Endodermal cell (in vitro differentiated cells): ENCODE data around the gene BLVRB. TPM values are rescaled to one million over a fixed set of nuclear protein-coding genes. Genes with fewer than 3 reads are reported as not detected.
A peak's percentile ranks its signal among the peaks of the same experiment; 100 is the strongest.

Experiments
- DNase-seq: peaks from one replicate; pipeline ENCODE4 v3.0.0-alpha.2; 2017
- H3K27ac ChIP-seq: 2 replicates; pipeline ENCODE4 v1.5.1; 2013; ENCODE audit warnings: mild to moderate bottlenecking, low read depth, low read length, moderate library complexity
- H3K27me3 ChIP-seq: 2 replicates; pipeline ENCODE4 v1.6.1; 2013; ENCODE audit warnings: mild to moderate bottlenecking, low read length, moderate library complexity; ENCODE audit not compliant: insufficient read depth, control insufficient read depth, poor library complexity, severe bottlenecking
- H3K36me3 ChIP-seq: 2 replicates; pipeline ENCODE4 v1.7.0; 2013; ENCODE audit warnings: mild to moderate bottlenecking, low read length, moderate library complexity; ENCODE audit not compliant: control insufficient read depth, insufficient read depth
- H3K4me1 ChIP-seq: one replicate; pipeline ENCODE4 v1.7.0; 2013; ENCODE audit warnings: low read length; ENCODE audit not compliant: control insufficient read depth, insufficient read depth
- H3K4me3 ChIP-seq: 2 replicates; pipeline ENCODE4 v1.5.1; 2013; ENCODE audit warnings: mild to moderate bottlenecking, low read length, moderate library complexity
- H3K9ac ChIP-seq: 2 replicates; pipeline ENCODE4 v1.6.1; 2013; ENCODE audit warnings: mild to moderate bottlenecking, low read length, moderate library complexity; ENCODE audit not compliant: poor library complexity, severe bottlenecking; ENCODE audit errors: extremely low read depth
- H3K9me3 ChIP-seq: 2 replicates; pipeline ENCODE4 v1.6.1; 2013; ENCODE audit warnings: mild to moderate bottlenecking, low read length, moderate library complexity; ENCODE audit not compliant: control insufficient read depth
- H3K27ac Mint-ChIP-seq: 2 replicates; pipeline ENCODE4 v1.8.0; 2020; ENCODE audit warnings: mixed read lengths
- H3K27me3 Mint-ChIP-seq: 2 replicates; pipeline ENCODE4 v1.8.0; 2021; ENCODE audit warnings: mild to moderate bottlenecking, mixed read lengths; ENCODE audit not compliant: insufficient read depth
- H3K36me3 Mint-ChIP-seq: 2 replicates; pipeline ENCODE4 v1.8.0; 2020; ENCODE audit warnings: low read depth, mixed read lengths
- H3K4me1 Mint-ChIP-seq: 2 replicates; pipeline ENCODE4 v1.8.0; 2020; ENCODE audit warnings: mixed read lengths
- H3K4me3 Mint-ChIP-seq: 2 replicates; pipeline ENCODE4 v1.8.0; 2020; ENCODE audit warnings: mild to moderate bottlenecking, moderate library complexity, mixed read lengths
- H3K9me3 Mint-ChIP-seq: 2 replicates; pipeline ENCODE4 v1.8.0; 2020; ENCODE audit warnings: mild to moderate bottlenecking, mixed read lengths
- WGBS, 2 experiments: methylation state at CpG; one replicate each; pipeline versions ENCODE4 v1.1.5 to v1.1.7; 2013; ENCODE audit warnings: missing lambda C conversion rate in 2 of 2, mixed read lengths in 1 of 2; ENCODE audit not compliant: insufficient coverage in 1 of 2, insufficient read length in 1 of 2; 5-methylcytosine and 5-hydroxymethylcytosine counted together
- total RNA-seq, 2 donors: library from RNA; stranded (reverse); fragmentation: NEBNext Ultra II Directional in 1 of 2; extraction: Animal tissue kit (Norgen Biotek cat#: 25700) in 1 of 2; gene quantifications; 2 replicates in 1 of 2; 3 replicates in 1 of 2; pipeline ENCODE4 v1.2.1, GENCODE V29; 2021
- TF ChIP-seq, protein P1 (sequence below): fragments of 200-600 bp; sonication (generic); conservative IDR thresholded peaks from 2 replicates; pipeline ENCODE4 v1.5.0; 2021; ENCODE audit warnings: antibody characterized with exemption, mild to moderate bottlenecking

BLVRB gene
- total RNA-seq, 2 donors from 2014 or later = 24.7 to 41.0 TPM

DNA sequence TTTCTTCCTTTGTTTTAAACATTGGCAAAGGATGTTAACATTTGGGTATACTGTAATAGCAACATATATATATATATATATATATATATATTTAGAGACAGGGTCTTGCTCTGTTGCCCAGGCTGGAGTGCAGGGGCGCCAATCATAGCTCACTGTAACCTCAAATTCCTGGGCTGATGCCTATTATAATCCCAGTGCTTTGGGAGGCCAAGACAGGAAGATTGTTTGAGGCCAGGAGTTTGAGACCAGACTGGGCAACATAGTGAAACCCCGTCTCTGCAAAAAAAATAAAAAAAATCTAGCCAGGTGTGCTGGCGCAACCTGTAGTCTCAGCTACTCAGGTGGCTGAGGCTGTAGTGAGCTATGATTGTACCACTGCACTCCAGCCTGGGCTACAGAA is 5.4 kb downstream of the BLVRB start:
- Mint-ChIP-seq H3K36me3 (peaks cover 8% of the 10 kb centered on the region), H3K4me3 (no peak overlapping the region), H3K9me3 (no peaks in the 10 kb centered on the region), H3K27ac (no peak overlapping the region), H3K4me1 (no peaks in the 10 kb centered on the region), H3K27me3 (no peaks in the 10 kb centered on the region)
- Histone ChIP-seq H3K4me3 (no peak overlapping the region), H3K9ac (no peak overlapping the region), H3K36me3 (no peaks in the 10 kb centered on the region), H3K4me1 (no peaks in the 10 kb centered on the region), H3K27me3 (no peaks in the 10 kb centered on the region), H3K9me3 (no peaks in the 10 kb centered on the region), H3K27ac (no peak overlapping the region)
- TF ChIP-seq, protein P1, sequence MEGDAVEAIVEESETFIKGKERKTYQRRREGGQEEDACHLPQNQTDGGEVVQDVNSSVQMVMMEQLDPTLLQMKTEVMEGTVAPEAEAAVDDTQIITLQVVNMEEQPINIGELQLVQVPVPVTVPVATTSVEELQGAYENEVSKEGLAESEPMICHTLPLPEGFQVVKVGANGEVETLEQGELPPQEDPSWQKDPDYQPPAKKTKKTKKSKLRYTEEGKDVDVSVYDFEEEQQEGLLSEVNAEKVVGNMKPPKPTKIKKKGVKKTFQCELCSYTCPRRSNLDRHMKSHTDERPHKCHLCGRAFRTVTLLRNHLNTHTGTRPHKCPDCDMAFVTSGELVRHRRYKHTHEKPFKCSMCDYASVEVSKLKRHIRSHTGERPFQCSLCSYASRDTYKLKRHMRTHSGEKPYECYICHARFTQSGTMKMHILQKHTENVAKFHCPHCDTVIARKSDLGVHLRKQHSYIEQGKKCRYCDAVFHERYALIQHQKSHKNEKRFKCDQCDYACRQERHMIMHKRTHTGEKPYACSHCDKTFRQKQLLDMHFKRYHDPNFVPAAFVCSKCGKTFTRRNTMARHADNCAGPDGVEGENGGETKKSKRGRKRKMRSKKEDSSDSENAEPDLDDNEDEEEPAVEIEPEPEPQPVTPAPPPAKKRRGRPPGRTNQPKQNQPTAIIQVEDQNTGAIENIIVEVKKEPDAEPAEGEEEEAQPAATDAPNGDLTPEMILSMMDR = no peak
- WGBS, 2 experiments = 89 to 94% methylated on average over 2 to 3 of the region's 3 CpGs
- no peak for DNase-seq

- Mint-ChIP-seq H3K27me3 (no peaks in the 10 kb centered on the region), H3K4me3 (no peak overlapping the region), H3K36me3 (peaks cover 8% of the 10 kb centered on the region), H3K4me1 (no peaks in the 10 kb centered on the region), H3K9me3 (no peaks in the 10 kb centered on the region), H3K27ac (no peak overlapping the region)
- 94 to 95% methylated on average over 3 of the region's 3 CpGs for WGBS, 2 experiments
- no peaks in the 10 kb centered on the region for H3K4me1 ChIP-seq
- H3K9me3 ChIP-seq = no peaks in the 10 kb centered on the region
- no peak overlapping the region for H3K27ac ChIP-seq
- H3K27me3 ChIP-seq = no peaks in the 10 kb centered on the region
- DNase-seq = no peak
- TF ChIP-seq, protein P1 = no peak
- H3K36me3 ChIP-seq = no peaks in the 10 kb centered on the region
- H3K4me3 ChIP-seq = no peak overlapping the region
- no peak overlapping the region for H3K9ac ChIP-seq
These were observed 7.0 kb downstream of the BLVRB start for GRCh38 chr19:40458597-40458974.

DNA sequence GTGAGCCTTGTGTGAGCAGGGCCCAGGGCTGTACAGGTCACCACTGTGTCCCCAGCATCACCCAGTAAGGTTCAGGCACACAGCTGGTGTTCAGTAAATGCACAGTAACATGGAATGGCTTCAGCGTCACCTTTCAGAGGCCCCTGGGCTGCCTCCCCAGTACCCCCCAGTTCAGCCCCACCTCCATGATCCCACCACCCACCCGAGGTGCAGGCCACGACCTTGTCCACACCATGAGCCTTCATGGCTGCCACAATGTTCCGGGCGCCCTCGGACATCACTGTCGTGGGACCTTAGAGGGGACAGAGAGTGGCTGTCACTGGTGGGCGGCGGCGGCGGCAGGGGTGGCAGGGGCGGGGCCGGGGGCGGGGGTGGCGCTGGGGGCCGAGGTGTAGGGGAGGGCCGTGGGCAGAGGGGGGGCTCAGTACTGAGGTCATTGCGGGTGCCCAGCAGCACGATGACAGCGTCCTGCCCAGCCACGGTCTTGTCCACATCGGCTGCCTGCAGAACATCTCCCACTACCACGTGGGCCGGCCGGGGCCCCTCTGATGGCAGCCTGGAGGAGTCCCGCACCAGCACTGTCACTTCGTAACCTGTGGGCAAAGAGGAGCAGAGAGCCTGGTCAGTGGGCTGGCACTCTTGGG is 7.5 kb downstream of the BLVRB start:
- Mint-ChIP-seq H3K4me3 (no peak overlapping the region), H3K27me3 (no peaks in the 10 kb centered on the region), H3K9me3 (no peaks in the 10 kb centered on the region), H3K4me1 (no peaks in the 10 kb centered on the region), H3K36me3 (peaks cover 8% of the 10 kb centered on the region), H3K27ac (peak overlapping the region; percentile 39)
- H3K36me3 ChIP-seq = no peaks in the 10 kb centered on the region
- no peaks in the 10 kb centered on the region for H3K27me3 ChIP-seq
- no peak overlapping the region for H3K4me3 ChIP-seq
- DNase-seq = no peak
- no peaks in the 10 kb centered on the region for H3K9me3 ChIP-seq
- TF ChIP-seq, protein P1 = no peak
- 89 to 100% methylated on average over 1 to 27 of the region's 27 CpGs for whole genome bisulfite sequencing, 2 experiments
- H3K9ac ChIP-seq = no peak overlapping the region
- H3K4me1 ChIP-seq = no peaks in the 10 kb centered on the region
- H3K27ac ChIP-seq = no peak overlapping the region
